ENCODE results near the gene MED29. TPM values are rescaled to one million over a fixed set of nuclear protein-coding genes. Genes with fewer than 3 reads are reported as not detected.

The MED29 gene
- total RNA-seq, 1 experiment from 2014 or later, result 17.0 TPM

GRCh38 chr19:39360599-39360998, 30.6 kb upstream of the MED29 start:
- CTCF ChIA-PET, result no interaction called here
- H3K36me3 ChIP-seq (ENCODE audit: low read depth, low read length), result no peaks in the 10 kb centered on the region; the same call in 1 of the 2 replicates

GRCh38 chr19:39362682-39363657, 28.2 kb upstream of the MED29 start:
- Histone ChIP-seq H2AFZ (ENCODE audit: low read length) (no peak overlapping the region), H3K4me3 (ENCODE audit: low read length) (no peak overlapping the region), H3F3A (ENCODE audit: low read length, unreplicated experiment) (no peaks in the 10 kb centered on the region), H3K79me2 (ENCODE audit: low read length) (no peaks in the 10 kb centered on the region), H3K4me1 (ENCODE audit: insufficient read depth, low read length) (0 out of 2 replicates have a peak, but pooled peaks cover 5% of the 10 kb centered on the region), H3K9ac (ENCODE audit: low read length) (no peak overlapping the region), H3K27me3 (ENCODE audit: low read length) (no peaks in the 10 kb centered on the region), H3K36me3 (ENCODE audit: low read depth, low read length) (no peaks in the 10 kb centered on the region; the same call in 1 of the 2 replicates), H3K27ac (ENCODE audit: low read length) (no peak overlapping the region), H3K4me2 (ENCODE audit: low read length) (no peak overlapping the region), H4K20me1 (ENCODE audit: low read length) (no peaks in the 10 kb centered on the region), H3K9me3 (ENCODE audit: low read length) (no peaks in the 10 kb centered on the region), H3K9me2 (replicated peaks; ENCODE audit: low read length) (no peaks in the 10 kb centered on the region)
- TF ChIP-seq EZH2 (IDR thresholded peaks at IDR 0.05; ENCODE audit: low read length, unreplicated experiment) (no peak), CTCF (conservative IDR thresholded peaks at IDR 0.05; ENCODE audit: low read depth, low read length) (no peak), EZH2phosphoT487 (IDR thresholded peaks at IDR 0.05; ENCODE audit: borderline replicate concordance, low read length) (no peak)
- intact Hi-C loops (cut with micrococcal nuclease), result no loop called here
- peak; percentile 4 for DNase-seq
- no TSS peak for BruUV-seq (replicated peaks)
- POLR2A ChIA-PET (ENCODE audit: unreplicated experiment), result no interaction called here
- ATAC-seq, result no peak
- CTCF ChIA-PET, result no interaction called here

More at GRCh38 chr19:39360599-39360998, 30.6 kb upstream of the MED29 start:
- Histone ChIP-seq H3K9me3 (ENCODE audit: low read length) (no peaks in the 10 kb centered on the region), H3K4me2 (ENCODE audit: low read length) (no peak overlapping the region), H3F3A (ENCODE audit: low read length, unreplicated experiment) (no peaks in the 10 kb centered on the region), H3K79me2 (ENCODE audit: low read length) (no peaks in the 10 kb centered on the region), H3K27ac (ENCODE audit: low read length) (no peak overlapping the region), H3K4me1 (ENCODE audit: insufficient read depth, low read length) (0 out of 2 replicates have a peak, but pooled peaks cover 5% of the 10 kb centered on the region), H3K27me3 (ENCODE audit: low read length) (no peaks in the 10 kb centered on the region), H2AFZ (ENCODE audit: low read length) (no peak overlapping the region), H3K9me2 (replicated peaks; ENCODE audit: low read length) (no peaks in the 10 kb centered on the region), H3K4me3 (ENCODE audit: low read length) (no peak overlapping the region), H3K9ac (ENCODE audit: low read length) (no peak overlapping the region), H4K20me1 (ENCODE audit: low read length) (no peaks in the 10 kb centered on the region)
- POLR2A ChIA-PET (ENCODE audit: unreplicated experiment), result interaction anchor here (0.6 kb wide), 1 partner anchor 8 kb away, joined by 3 read pairs; no protein-coding TSS in a partner anchor
- ATAC-seq, result no peak
- no peak for TF ChIP-seq CTCF (conservative IDR thresholded peaks at IDR 0.05; ENCODE audit: low read depth, low read length)
- TF ChIP-seq EZH2 (IDR thresholded peaks at IDR 0.05; ENCODE audit: low read length, unreplicated experiment), result no peak
- TF ChIP-seq EZH2phosphoT487 (IDR thresholded peaks at IDR 0.05; ENCODE audit: borderline replicate concordance, low read length), result no peak
- intact Hi-C loops (cut with micrococcal nuclease), result no loop called here
- DNase-seq, result no peak
- no TSS peak for BruUV-seq (replicated peaks)

Data from PC-3 (cell line).